GM12878 (cell line): Measurements from ENCODE around the gene FOXO3.

Experiments used
- CEBPB ChIP-seq, 2 experiments: fragments of 150-350 bp in 1 of 2; IDR thresholded peaks; 2 replicates each; pipeline ENCODE4 v1.6.1; 2012 to 2014; ENCODE audit warnings: low read depth in 2 of 2, low read length in 2 of 2, borderline replicate concordance in 1 of 2, inconsistent platforms in 1 of 2
- DPF2 ChIP-seq: fragments of 450-650 bp; IDR thresholded peaks from 2 replicates; pipeline ENCODE4 v1.6.1; 2017; ENCODE audit warnings: mild to moderate bottlenecking
- EP300 ChIP-seq, 2 experiments: fragments of 150-350 bp in 1 of 2; IDR thresholded peaks; 2 replicates each; pipeline ENCODE4 v1.6.1; 2011 to 2012; ENCODE audit warnings: low read depth in 2 of 2, low read length in 2 of 2, borderline replicate concordance in 1 of 2, improper control_type of control experiment in 1 of 2, inconsistent platforms in 1 of 2; ENCODE audit not compliant: control insufficient read depth in 1 of 2
- POLR2A ChIP-seq: IDR thresholded peaks from 2 replicates; pipeline ENCODE4 v1.6.1; 2011; ENCODE audit warnings: low read depth, mild to moderate bottlenecking, low read length
- POLR2AphosphoS5 ChIP-seq: IDR thresholded peaks from 2 replicates; pipeline ENCODE4 v1.6.1; 2011; ENCODE audit warnings: mild to moderate bottlenecking, low read length, inconsistent platforms
- SMAD1 ChIP-seq: fragments of 450-650 bp; IDR thresholded peaks from 2 replicates; pipeline ENCODE4 v1.6.1; 2018; ENCODE audit warnings: mild to moderate bottlenecking, low read depth; ENCODE audit not compliant: partially characterized antibody
- SREBF1 ChIP-seq: IDR thresholded peaks from 2 replicates; pipeline ENCODE4 v1.6.1; 2012; ENCODE audit warnings: mild to moderate bottlenecking, low read length
- ZNF24 ChIP-seq: fragments of 450-650 bp; IDR thresholded peaks from 2 replicates; pipeline ENCODE4 v1.6.1; 2017; ENCODE audit warnings: antibody characterized with exemption, mild to moderate bottlenecking
- TF ChIP-seq, protein P1 (sequence below), 3 experiments: IDR thresholded peaks in 2 of 3; conservative IDR thresholded peaks in 1 of 3; 2 replicates each; pipeline ENCODE4 v1.5.1; 2011; ENCODE audit warnings: low read depth in 3 of 3, low read length in 3 of 3, mild to moderate bottlenecking in 3 of 3, control low read depth in 2 of 3, moderate library complexity in 2 of 3, inconsistent platforms in 1 of 3, mixed read lengths in 1 of 3; ENCODE audit not compliant: control insufficient read depth in 2 of 3, insufficient read depth in 1 of 3; ENCODE audit errors: extremely low read depth in 1 of 3
- TF ChIP-seq, protein P2 (sequence below): IDR thresholded peaks from 2 replicates; pipeline ENCODE4 v1.6.1; 2011; ENCODE audit warnings: borderline replicate concordance, low read depth, mild to moderate bottlenecking, moderate library complexity, low read length; ENCODE audit not compliant: insufficient read depth, poor library complexity, severe bottlenecking
- TF ChIP-seq, protein P3 (sequence below): IDR thresholded peaks from 2 replicates; pipeline ENCODE4 v1.6.1; 2011; ENCODE audit warnings: borderline replicate concordance, low read depth, mild to moderate bottlenecking, moderate library complexity, mixed read lengths, low read length; ENCODE audit not compliant: insufficient read depth; ENCODE audit errors: extremely low read length

DNA sequence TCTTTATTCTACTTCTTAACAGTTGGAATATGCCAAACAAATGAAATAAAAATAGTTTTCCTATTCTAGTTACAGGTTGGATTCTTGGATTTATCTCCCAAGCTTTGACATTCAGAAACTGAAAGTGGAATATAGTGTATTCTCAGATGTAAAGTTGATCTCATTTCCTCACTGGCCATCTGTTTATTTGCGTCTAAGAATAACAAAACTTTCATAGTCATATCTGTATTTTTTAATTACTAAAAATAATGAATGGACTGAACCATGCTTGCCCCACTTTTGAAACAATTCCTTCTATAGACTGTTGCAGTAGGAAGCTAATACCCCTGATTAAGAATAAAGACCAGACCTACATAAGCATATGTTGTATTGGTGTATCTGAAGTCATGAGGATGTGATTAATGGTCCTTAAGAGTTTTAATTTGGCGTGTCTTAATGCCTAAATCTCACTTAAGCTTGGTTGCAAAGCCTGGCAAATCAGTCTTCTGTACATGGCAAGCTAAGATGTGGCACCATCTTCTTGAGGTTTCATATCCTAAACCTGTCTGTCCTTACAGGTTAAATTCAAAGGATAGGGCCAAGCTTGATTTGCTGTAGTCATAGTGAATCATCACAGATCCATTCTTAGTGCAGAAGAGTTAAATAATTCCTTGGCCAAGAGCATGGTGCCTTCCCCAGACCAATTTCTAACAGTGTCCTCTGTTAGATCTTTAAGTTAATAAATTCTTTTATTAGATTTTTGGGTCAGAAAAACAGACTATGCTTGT, 58.9 kb downstream of the FOXO3 start:
- TF ChIP-seq CEBPB (IDR thresholded peaks at IDR 0.05; ENCODE audit: borderline replicate concordance in 1 of 2, low read depth in 2 of 2, low read length in 2 of 2) (no peak), SREBF1 (no peak), DPF2 (no peak), SMAD1 (no peak), POLR2A (no peak), EP300 (IDR thresholded peaks at IDR 0.05; ENCODE audit: borderline replicate concordance in 1 of 2, control insufficient read depth in 1 of 2, low read depth in 2 of 2, low read length in 2 of 2) (0 out of 4 replicates have a peak, but pooled peaks of 1 of the 2 experiments have one; percentile 31), POLR2AphosphoS5 (no peak), ZNF24 (no peak)
- TF ChIP-seq, protein P1, sequence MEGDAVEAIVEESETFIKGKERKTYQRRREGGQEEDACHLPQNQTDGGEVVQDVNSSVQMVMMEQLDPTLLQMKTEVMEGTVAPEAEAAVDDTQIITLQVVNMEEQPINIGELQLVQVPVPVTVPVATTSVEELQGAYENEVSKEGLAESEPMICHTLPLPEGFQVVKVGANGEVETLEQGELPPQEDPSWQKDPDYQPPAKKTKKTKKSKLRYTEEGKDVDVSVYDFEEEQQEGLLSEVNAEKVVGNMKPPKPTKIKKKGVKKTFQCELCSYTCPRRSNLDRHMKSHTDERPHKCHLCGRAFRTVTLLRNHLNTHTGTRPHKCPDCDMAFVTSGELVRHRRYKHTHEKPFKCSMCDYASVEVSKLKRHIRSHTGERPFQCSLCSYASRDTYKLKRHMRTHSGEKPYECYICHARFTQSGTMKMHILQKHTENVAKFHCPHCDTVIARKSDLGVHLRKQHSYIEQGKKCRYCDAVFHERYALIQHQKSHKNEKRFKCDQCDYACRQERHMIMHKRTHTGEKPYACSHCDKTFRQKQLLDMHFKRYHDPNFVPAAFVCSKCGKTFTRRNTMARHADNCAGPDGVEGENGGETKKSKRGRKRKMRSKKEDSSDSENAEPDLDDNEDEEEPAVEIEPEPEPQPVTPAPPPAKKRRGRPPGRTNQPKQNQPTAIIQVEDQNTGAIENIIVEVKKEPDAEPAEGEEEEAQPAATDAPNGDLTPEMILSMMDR (IDR thresholded peaks at IDR 0.05 in 2 of 3, conservative IDR thresholded peaks at IDR 0.05 in 1 of 3; ENCODE audit: control insufficient read depth in 2 of 3, extremely low read depth in 1 of 3, insufficient read depth in 1 of 3, low read depth in 3 of 3, low read length in 3 of 3): no peak
- TF ChIP-seq, protein P2, sequence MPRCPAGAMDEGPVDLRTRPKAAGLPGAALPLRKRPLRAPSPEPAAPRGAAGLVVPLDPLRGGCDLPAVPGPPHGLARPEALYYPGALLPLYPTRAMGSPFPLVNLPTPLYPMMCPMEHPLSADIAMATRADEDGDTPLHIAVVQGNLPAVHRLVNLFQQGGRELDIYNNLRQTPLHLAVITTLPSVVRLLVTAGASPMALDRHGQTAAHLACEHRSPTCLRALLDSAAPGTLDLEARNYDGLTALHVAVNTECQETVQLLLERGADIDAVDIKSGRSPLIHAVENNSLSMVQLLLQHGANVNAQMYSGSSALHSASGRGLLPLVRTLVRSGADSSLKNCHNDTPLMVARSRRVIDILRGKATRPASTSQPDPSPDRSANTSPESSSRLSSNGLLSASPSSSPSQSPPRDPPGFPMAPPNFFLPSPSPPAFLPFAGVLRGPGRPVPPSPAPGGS: no peak
- TF ChIP-seq, protein P3, sequence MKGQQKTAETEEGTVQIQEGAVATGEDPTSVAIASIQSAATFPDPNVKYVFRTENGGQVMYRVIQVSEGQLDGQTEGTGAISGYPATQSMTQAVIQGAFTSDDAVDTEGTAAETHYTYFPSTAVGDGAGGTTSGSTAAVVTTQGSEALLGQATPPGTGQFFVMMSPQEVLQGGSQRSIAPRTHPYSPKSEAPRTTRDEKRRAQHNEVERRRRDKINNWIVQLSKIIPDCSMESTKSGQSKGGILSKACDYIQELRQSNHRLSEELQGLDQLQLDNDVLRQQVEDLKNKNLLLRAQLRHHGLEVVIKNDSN: no peak
